ENCODE data around the gene LRFN4. TPM values are rescaled to one million over a fixed set of nuclear protein-coding genes. Genes with fewer than 3 reads are reported as not detected.

LRFN4 gene
- total RNA-seq, 1 experiment from 2014 or later = 30.3 TPM

GRCh38 chr11:66879999-66880398 is 23.1 kb downstream of the LRFN4 start:
- Mint-ChIP-seq H3K9me3 (ENCODE audit: low read depth, unreplicated experiment) (no peaks in the 10 kb centered on the region), H3K4me3 (ENCODE audit: low read depth, unreplicated experiment) (no peak overlapping the region), H3K36me3 (ENCODE audit: insufficient read depth, unreplicated experiment) (no peaks in the 10 kb centered on the region), H3K27ac (ENCODE audit: unreplicated experiment) (no peak overlapping the region), H3K4me1 (ENCODE audit: low read depth, unreplicated experiment) (peaks cover 52% of the 10 kb centered on the region), H3K27me3 (ENCODE audit: unreplicated experiment) (peaks cover 7% of the 10 kb centered on the region)
- no TSS peak for BruUV-seq (replicated peaks)
- TF ChIP-seq CTCF (IDR thresholded peaks at IDR 0.05; ENCODE audit: unreplicated experiment) = no peak
- CTCF ChIA-PET = no interaction called here
- intact Hi-C loops (cut with micrococcal nuclease; ENCODE audit: unreplicated experiment) = no loop called here
- DNase-seq = no peak

- intact Hi-C loops (cut with micrococcal nuclease; ENCODE audit: unreplicated experiment) = no loop called here
- no peaks in the 10 kb centered on the region for H3K27me3 Mint-ChIP-seq (ENCODE audit: unreplicated experiment)
- H3K4me3 Mint-ChIP-seq (ENCODE audit: low read depth, unreplicated experiment) = no peak overlapping the region
- H3K27ac Mint-ChIP-seq (ENCODE audit: unreplicated experiment) = no peak overlapping the region
- no peaks in the 10 kb centered on the region for H3K9me3 Mint-ChIP-seq (ENCODE audit: low read depth, unreplicated experiment)
- CTCF ChIA-PET = interaction anchor here (0.7 to 1.5 kb wide), 4 partner anchors 11 to 175 kb away, joined by 3 to 6 read pairs (median 4); no protein-coding TSS in a partner anchor
- BruUV-seq (replicated peaks) = no TSS peak
- H3K36me3 Mint-ChIP-seq (ENCODE audit: insufficient read depth, unreplicated experiment) = no peaks in the 10 kb centered on the region
- H3K4me1 Mint-ChIP-seq (ENCODE audit: low read depth, unreplicated experiment) = peaks cover 44% of the 10 kb centered on the region
- no peak for TF ChIP-seq CTCF (IDR thresholded peaks at IDR 0.05; ENCODE audit: unreplicated experiment)
- peak; percentile 79 for DNase-seq
Measured at GRCh38 chr11:66880496-66881450, 23.9 kb downstream of the LRFN4 start.

- peaks cover 43% of the 10 kb centered on the region for H3K4me1 Mint-ChIP-seq (ENCODE audit: low read depth, unreplicated experiment)
- BruUV-seq (replicated peaks) = no TSS peak
- no peak for DNase-seq
- no peaks in the 10 kb centered on the region for H3K36me3 Mint-ChIP-seq (ENCODE audit: insufficient read depth, unreplicated experiment)
- no peak overlapping the region for H3K27ac Mint-ChIP-seq (ENCODE audit: unreplicated experiment)
- intact Hi-C loops (cut with micrococcal nuclease; ENCODE audit: unreplicated experiment) = no loop called here
- no peaks in the 10 kb centered on the region for H3K9me3 Mint-ChIP-seq (ENCODE audit: low read depth, unreplicated experiment)
- H3K27me3 Mint-ChIP-seq (ENCODE audit: unreplicated experiment) = no peaks in the 10 kb centered on the region
- H3K4me3 Mint-ChIP-seq (ENCODE audit: low read depth, unreplicated experiment) = no peak overlapping the region
- no peak for TF ChIP-seq CTCF (IDR thresholded peaks at IDR 0.05; ENCODE audit: unreplicated experiment)
- CTCF ChIA-PET = interaction anchor here (0.6 to 1.5 kb wide), 5 partner anchors 11 to 174 kb away, joined by 3 to 6 read pairs (median 4); no protein-coding TSS in a partner anchor
Measured at GRCh38 chr11:66881451-66881835, 24.6 kb downstream of the LRFN4 start.

- Mint-ChIP-seq H3K4me3 (ENCODE audit: low read depth, unreplicated experiment) (no peak overlapping the region), H3K36me3 (ENCODE audit: insufficient read depth, unreplicated experiment) (no peaks in the 10 kb centered on the region), H3K4me1 (ENCODE audit: low read depth, unreplicated experiment) (peaks cover 43% of the 10 kb centered on the region), H3K27me3 (ENCODE audit: unreplicated experiment) (no peaks in the 10 kb centered on the region), H3K9me3 (ENCODE audit: low read depth, unreplicated experiment) (no peaks in the 10 kb centered on the region), H3K27ac (ENCODE audit: unreplicated experiment) (no peak overlapping the region)
- no peak for DNase-seq
- BruUV-seq (replicated peaks) = no TSS peak
- intact Hi-C loops (cut with micrococcal nuclease; ENCODE audit: unreplicated experiment) = loop anchor here (2.0 kb wide), 1 partner anchor 19 kb away; no protein-coding TSS in a partner anchor
- no peak for TF ChIP-seq CTCF (IDR thresholded peaks at IDR 0.05; ENCODE audit: unreplicated experiment)
- CTCF ChIA-PET = interaction anchor here (0.6 to 1.5 kb wide), 4 partner anchors 11 to 48 kb away, joined by 3 to 5 read pairs (median 4); no protein-coding TSS in a partner anchor
Measured at GRCh38 chr11:66881927-66882452, 25.1 kb downstream of the LRFN4 start.
